ENCODE data around the gene FIP1L1. TPM values are rescaled to one million over a fixed set of nuclear protein-coding genes. Genes with fewer than 3 reads are reported as not detected.

The FIP1L1 gene
- total and polyA plus RNA-seq, 4 donors: 22.1 to 82.8 (median 32.0) TPM

GRCh38 chr4:53481586-53481985, 104.1 kb downstream of the FIP1L1 start:
- Histone ChIP-seq H3K4me1 (ENCODE audit: control insufficient read depth in 5 of 5, insufficient read depth in 5 of 5, low read length in 5 of 5) (peaks cover 0 to 12% (median 0%) of the 10 kb centered on the region in 5 donors), H3K27me3 (ENCODE audit: control insufficient read depth in 3 of 3, insufficient read depth in 3 of 3, low read length in 2 of 3) (peaks cover 0 to 7% (median 0%) of the 10 kb centered on the region in 3 donors), H3K4me3 (no peak overlapping the region), H3K9me3 (ENCODE audit: control insufficient read depth in 4 of 4, insufficient read depth in 3 of 4, low read length in 3 of 4) (peaks cover 0 to 2% (median 0%) of the 10 kb centered on the region in 4 donors), H3K36me3 (ENCODE audit: control insufficient read depth in 4 of 4, insufficient read depth in 4 of 4, low read length in 4 of 4) (no peaks in the 10 kb centered on the region), H3K9ac (ENCODE audit: insufficient read depth in 1 of 2, low read length in 2 of 2) (no peak overlapping the region), H3K27ac (ENCODE audit: low read depth in 1 of 2, low read length in 1 of 2) (no peak overlapping the region)
- DNase-seq (no peak), ATAC-seq (ENCODE audit: insufficient read depth, low FRiP score) (no peak)
- 94 to 95% methylated on average over 8 of the region's 8 CpGs for WGBS, 2 donors
- TF ChIP-seq CTCF (IDR thresholded peaks at IDR 0.05; ENCODE audit: control extremely low read depth, extremely low read depth): no peak

DNA sequence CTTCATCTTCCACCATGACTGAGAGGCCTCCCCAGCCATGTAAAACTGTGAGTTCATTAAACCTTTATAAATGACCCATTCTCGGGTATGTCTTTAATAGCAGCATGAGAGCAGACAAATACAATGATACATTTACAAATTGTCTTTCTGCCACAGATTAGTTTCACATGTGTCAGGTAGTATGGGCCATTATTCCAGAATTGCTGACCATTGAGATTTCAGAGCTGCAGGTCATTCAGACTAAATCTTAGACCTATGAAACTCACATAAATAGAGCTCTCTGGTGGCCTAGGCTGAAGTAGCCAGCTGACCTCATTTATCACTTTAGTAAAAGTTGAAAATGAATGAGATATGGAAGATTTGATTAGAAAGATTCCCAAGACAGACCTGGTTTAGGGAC, 105.8 kb downstream of the FIP1L1 start:
- no peak for DNase-seq
- 86 to 95% methylated on average over 1 of the region's 1 CpG for WGBS, 2 donors
- H3K27ac ChIP-seq (ENCODE audit: low read depth in 1 of 2, low read length in 1 of 2): no peak overlapping the region
- H3K36me3 ChIP-seq (ENCODE audit: control insufficient read depth in 4 of 4, insufficient read depth in 4 of 4, low read length in 4 of 4): no peaks in the 10 kb centered on the region
- no peak for ATAC-seq (ENCODE audit: insufficient read depth, low FRiP score)
- peaks cover 0 to 9% (median 0%) of the 10 kb centered on the region in 3 donors for H3K27me3 ChIP-seq (ENCODE audit: control insufficient read depth in 3 of 3, insufficient read depth in 3 of 3, low read length in 2 of 3)
- no peak for TF ChIP-seq CTCF (IDR thresholded peaks at IDR 0.05; ENCODE audit: control extremely low read depth, extremely low read depth)
- peaks cover 0 to 5% (median 0%) of the 10 kb centered on the region in 5 donors for H3K4me1 ChIP-seq (ENCODE audit: control insufficient read depth in 5 of 5, insufficient read depth in 5 of 5, low read length in 5 of 5)
- no peak overlapping the region for H3K9ac ChIP-seq (ENCODE audit: insufficient read depth in 1 of 2, low read length in 2 of 2)
- H3K4me3 ChIP-seq: no peak overlapping the region
- peaks cover 0 to 2% (median 0%) of the 10 kb centered on the region in 4 donors for H3K9me3 ChIP-seq (ENCODE audit: control insufficient read depth in 4 of 4, insufficient read depth in 3 of 4, low read length in 3 of 4)

DNA sequence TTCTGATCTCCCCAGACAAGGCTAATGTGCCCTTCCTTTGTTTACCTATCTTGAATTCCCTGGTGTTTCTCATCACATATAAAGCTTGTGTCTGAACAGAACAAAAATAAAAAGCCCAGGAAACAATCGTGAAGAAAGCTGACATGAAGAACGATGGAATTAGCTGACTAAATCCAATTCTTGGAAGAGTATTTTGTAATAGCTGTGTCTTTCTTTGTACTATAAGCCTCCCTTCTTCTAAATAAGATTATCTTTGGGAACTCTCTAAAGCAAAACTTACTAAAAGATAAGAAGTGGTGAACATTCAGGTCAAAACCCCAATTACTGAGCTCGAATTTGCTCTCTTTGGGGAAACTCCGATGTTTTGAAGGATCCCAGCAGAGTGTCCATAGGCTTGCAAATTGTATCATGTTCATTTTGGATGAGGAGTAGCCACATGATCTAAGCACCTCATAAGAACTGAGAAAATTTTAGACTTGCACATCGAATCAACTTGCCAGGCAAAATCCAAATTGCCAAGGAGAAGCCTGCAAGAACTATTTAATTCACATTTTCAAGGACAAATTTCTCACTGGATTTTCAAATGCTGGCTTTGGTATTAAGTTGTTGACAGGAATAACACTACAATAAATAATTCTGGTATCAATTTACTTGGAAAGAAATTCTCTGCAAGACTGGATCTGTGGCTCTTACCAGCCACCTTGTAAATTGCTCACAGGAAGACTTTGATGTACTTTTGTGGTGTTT, 107.6 kb downstream of the FIP1L1 start:
- H3K36me3 ChIP-seq (ENCODE audit: control insufficient read depth in 4 of 4, insufficient read depth in 4 of 4, low read length in 4 of 4): no peaks in the 10 kb centered on the region
- 72 to 74% methylated on average over 5 of the region's 5 CpGs for whole genome bisulfite sequencing, 2 donors
- H3K9me3 ChIP-seq (ENCODE audit: control insufficient read depth in 4 of 4, insufficient read depth in 3 of 4, low read length in 3 of 4): peaks cover 0 to 2% (median 0%) of the 10 kb centered on the region in 4 donors
- ATAC-seq (ENCODE audit: insufficient read depth, low FRiP score) (no peak), DNase-seq (no peak)
- no peak overlapping the region for H3K4me3 ChIP-seq
- TF ChIP-seq CTCF (IDR thresholded peaks at IDR 0.05; ENCODE audit: control extremely low read depth, extremely low read depth): no peak
- no peak overlapping the region for H3K9ac ChIP-seq (ENCODE audit: insufficient read depth in 1 of 2, low read length in 2 of 2)
- H3K27me3 ChIP-seq (ENCODE audit: control insufficient read depth in 3 of 3, insufficient read depth in 3 of 3, low read length in 2 of 3): peaks cover 0 to 9% (median 0%) of the 10 kb centered on the region in 3 donors
- H3K4me1 ChIP-seq (ENCODE audit: control insufficient read depth in 5 of 5, insufficient read depth in 5 of 5, low read length in 5 of 5): peaks cover 0 to 5% (median 0%) of the 10 kb centered on the region in 5 donors
- H3K27ac ChIP-seq (ENCODE audit: low read depth in 1 of 2, low read length in 1 of 2): no peak overlapping the region

All from lung (tissue), 12 donors.